SU-DHL-6 (cell line): ENCODE data around the gene MYADM.

Experiments
- CTCF ChIP-seq: fragments of 200-600 bp; sonication (generic); IDR thresholded peaks from one replicate; pipeline ENCODE4 v1.5.1; 2017; ENCODE audit warnings: antibody characterized with exemption, mild to moderate bottlenecking, low read length, moderate library complexity; ENCODE audit not compliant: insufficient read depth, poor library complexity, severe bottlenecking
- EZH2phosphoT487 ChIP-seq: fragments of 200-600 bp; sonication (generic), shearing (Covaris generic); conservative IDR thresholded peaks from 2 replicates; pipeline ENCODE4 v1.6.1; 2018; ENCODE audit warnings: mild to moderate bottlenecking, antibody characterized with exemption, low read length, moderate library complexity, mixed read lengths

GRCh38 chr19:53880711-53881481 is 13.2 kb downstream of the MYADM start:
- TF ChIP-seq CTCF (no peak), EZH2phosphoT487 (no peak)
